H9 (cell line): Measurements from ENCODE around the gene SNX25. TPM values are rescaled to one million over a fixed set of nuclear protein-coding genes. Genes with fewer than 3 reads are reported as not detected.

Experiments used
- DNase-seq: peaks from one replicate; pipeline ENCODE4 v3.0.0-alpha.2; 2017
- H2AFZ ChIP-seq: one replicate; pipeline ENCODE4 v1.6.1; 2013; ENCODE audit warnings: mild to moderate bottlenecking, low read length, control low read depth, moderate library complexity
- H2AK5ac ChIP-seq: 2 replicates; pipeline ENCODE4 v1.6.1; 2013; ENCODE audit warnings: low read length, control low read depth, mixed read lengths; ENCODE audit not compliant: insufficient read length
- H2BK120ac ChIP-seq: one replicate; pipeline ENCODE4 v1.6.1; 2013; ENCODE audit warnings: low read depth, mild to moderate bottlenecking, low read length, control low read depth, inconsistent platforms; ENCODE audit not compliant: poor library complexity, severe bottlenecking
- H2BK12ac ChIP-seq: 2 replicates; pipeline ENCODE4 v1.6.1; 2013; ENCODE audit warnings: low read length, control low read depth, mixed read lengths, low read depth; ENCODE audit not compliant: insufficient read length
- H2BK15ac ChIP-seq: 2 replicates; pipeline ENCODE4 v1.6.1; 2013; ENCODE audit warnings: low read depth, low read length, control low read depth
- H2BK20ac ChIP-seq: one replicate; pipeline ENCODE4 v1.6.1; 2013; ENCODE audit warnings: low read depth, mild to moderate bottlenecking, low read length, control low read depth, inconsistent platforms; ENCODE audit not compliant: poor library complexity, severe bottlenecking
- H2BK5ac ChIP-seq: 2 replicates; pipeline ENCODE4 v1.6.1; 2013; ENCODE audit warnings: low read length, control low read depth, mixed read lengths; ENCODE audit not compliant: insufficient read length
- H3K14ac ChIP-seq: 2 replicates; pipeline ENCODE4 v1.6.1; 2013; ENCODE audit warnings: low read length, control low read depth; ENCODE audit not compliant: insufficient read depth
- H3K18ac ChIP-seq: 2 replicates; pipeline ENCODE4 v1.6.1; 2013; ENCODE audit warnings: low read depth, mild to moderate bottlenecking, mixed read lengths, low read length, control low read depth; ENCODE audit not compliant: insufficient read length
- H3K23ac ChIP-seq: 2 replicates; pipeline ENCODE4 v1.6.1; 2013; ENCODE audit warnings: low read length, control low read depth, mixed read lengths, low read depth; ENCODE audit not compliant: insufficient read length
- H3K23me2 ChIP-seq: 2 replicates; pipeline ENCODE4 v1.6.1; 2013; ENCODE audit warnings: low read depth, mild to moderate bottlenecking, mixed read lengths, low read length, control low read depth; ENCODE audit not compliant: insufficient read length, poor library complexity, severe bottlenecking
- H3K27ac ChIP-seq: 2 replicates; pipeline ENCODE4 v1.5.1; 2013; ENCODE audit warnings: low read length, control low read depth, mixed read lengths, low read depth; ENCODE audit not compliant: insufficient read length
- H3K27me3 ChIP-seq: 2 replicates; pipeline ENCODE4 v1.6.1; 2013; ENCODE audit warnings: low read length, control low read depth, inconsistent platforms; ENCODE audit not compliant: insufficient read depth
- H3K4ac ChIP-seq: 2 replicates; pipeline ENCODE4 v1.6.1; 2013; ENCODE audit warnings: low read depth, mild to moderate bottlenecking, control low read depth, inconsistent platforms, low read length, moderate library complexity
- H3K4me1 ChIP-seq: 2 replicates; pipeline ENCODE4 v1.6.1; 2013; ENCODE audit warnings: low read length, control low read depth, inconsistent platforms; ENCODE audit not compliant: insufficient read depth
- H3K4me2 ChIP-seq: 2 replicates; pipeline ENCODE4 v1.6.1; 2013; ENCODE audit warnings: low read length, control low read depth, mixed read lengths; ENCODE audit not compliant: insufficient read length, insufficient read depth
- H3K56ac ChIP-seq: 2 replicates; pipeline ENCODE4 v1.6.1; 2013; ENCODE audit warnings: low read depth, mild to moderate bottlenecking, mixed read lengths, low read length, control low read depth; ENCODE audit not compliant: insufficient read length
- H3K79me1 ChIP-seq: 2 replicates; pipeline ENCODE4 v1.6.1; 2013; ENCODE audit warnings: low read depth, mild to moderate bottlenecking, moderate library complexity, low read length, control low read depth, inconsistent platforms; ENCODE audit not compliant: insufficient read depth, poor library complexity, severe bottlenecking
- H3K79me2 ChIP-seq: 2 replicates; pipeline ENCODE4 v1.6.1; 2013; ENCODE audit warnings: low read length, control low read depth, inconsistent platforms; ENCODE audit not compliant: insufficient read depth
- H3K9ac ChIP-seq: 2 replicates; pipeline ENCODE4 v1.6.1; 2013; ENCODE audit warnings: low read length, control low read depth, mixed read lengths; ENCODE audit not compliant: insufficient read length; ENCODE audit errors: extremely low read depth
- H3K9me3 ChIP-seq: one replicate; pipeline ENCODE4 v1.6.1; 2013; ENCODE audit warnings: low read depth, low read length, inconsistent platforms; ENCODE audit not compliant: control insufficient read depth
- H3T11ph ChIP-seq: one replicate; pipeline ENCODE4 v1.6.1; 2013; ENCODE audit warnings: mild to moderate bottlenecking, low read length, control low read depth, inconsistent platforms
- H4K20me1 ChIP-seq: one replicate; pipeline ENCODE4 v1.6.1; 2013; ENCODE audit not compliant: control insufficient read depth, insufficient read length, insufficient read depth
- H4K5ac ChIP-seq: 2 replicates; pipeline ENCODE4 v1.6.1; 2013; ENCODE audit warnings: low read depth, mild to moderate bottlenecking, mixed read lengths, low read length, control low read depth; ENCODE audit not compliant: insufficient read length
- H4K8ac ChIP-seq: replicated peaks from 2 replicates; pipeline ENCODE4 v1.6.1; 2013; ENCODE audit warnings: low read length, control low read depth, mixed read lengths, low read depth; ENCODE audit not compliant: insufficient read length
- H4K91ac ChIP-seq: 2 replicates; pipeline ENCODE4 v1.6.1; 2013; ENCODE audit warnings: low read depth, mild to moderate bottlenecking, moderate library complexity, mixed read lengths, low read length, control low read depth; ENCODE audit not compliant: insufficient read length
- H3K27ac Mint-ChIP-seq, 3 experiments: 2 replicates in 2 of 3; 3 replicates in 1 of 3; pipeline ENCODE4 v1.8.0; 2020 to 2021; ENCODE audit warnings: mixed read lengths in 3 of 3, mild to moderate bottlenecking in 1 of 3, moderate library complexity in 1 of 3
- H3K27me3 Mint-ChIP-seq: 2 replicates; pipeline ENCODE4 v1.8.0; 2021; ENCODE audit warnings: low read depth, mild to moderate bottlenecking, moderate library complexity, mixed read lengths
- H3K36me3 Mint-ChIP-seq, 3 experiments: 2 replicates in 2 of 3; 3 replicates in 1 of 3; pipeline ENCODE4 v1.8.0; 2020 to 2021; ENCODE audit warnings: low read depth in 3 of 3, mixed read lengths in 3 of 3; ENCODE audit not compliant: insufficient read depth in 1 of 3
- H3K4me1 Mint-ChIP-seq, 2 experiments: 2 replicates each; pipeline ENCODE4 v1.8.0; 2020; ENCODE audit warnings: mixed read lengths in 2 of 2
- H3K4me3 Mint-ChIP-seq, 2 experiments: 2 replicates in 1 of 2; 3 replicates in 1 of 2; pipeline ENCODE4 v1.8.0; 2020 to 2021; ENCODE audit warnings: mild to moderate bottlenecking in 2 of 2, mixed read lengths in 2 of 2, moderate library complexity in 1 of 2
- H3K9me3 Mint-ChIP-seq, 2 experiments: 2 replicates in 1 of 2; 3 replicates in 1 of 2; pipeline ENCODE4 v1.8.0; 2020; ENCODE audit warnings: mild to moderate bottlenecking in 2 of 2, mixed read lengths in 2 of 2, moderate library complexity in 1 of 2
- WGBS: extraction: QIAGEN DNeasy Blood & Tissue Kit; methylation state at CpG from one replicate; pipeline ENCODE4 v1.1.7; 2013; ENCODE audit warnings: missing lambda C conversion rate, low lambda C conversion rate, mixed read lengths; ENCODE audit not compliant: insufficient read length; ENCODE audit errors: extremely low coverage; 5-methylcytosine and 5-hydroxymethylcytosine counted together
- total RNA-seq: library from RNA; stranded (reverse); gene quantifications from 2 replicates; pipeline ENCODE4 v1.2.1, GENCODE V29; 2021
- TF ChIP-seq, protein P1 (sequence below): fragments of 200-600 bp; sonication (generic); conservative IDR thresholded peaks from 3 replicates; pipeline ENCODE4 v1.8.0; 2021; ENCODE audit warnings: antibody characterized with exemption, mild to moderate bottlenecking

The SNX25 gene
- total RNA-seq, 1 experiment from 2014 or later = 28.2 TPM

DNA sequence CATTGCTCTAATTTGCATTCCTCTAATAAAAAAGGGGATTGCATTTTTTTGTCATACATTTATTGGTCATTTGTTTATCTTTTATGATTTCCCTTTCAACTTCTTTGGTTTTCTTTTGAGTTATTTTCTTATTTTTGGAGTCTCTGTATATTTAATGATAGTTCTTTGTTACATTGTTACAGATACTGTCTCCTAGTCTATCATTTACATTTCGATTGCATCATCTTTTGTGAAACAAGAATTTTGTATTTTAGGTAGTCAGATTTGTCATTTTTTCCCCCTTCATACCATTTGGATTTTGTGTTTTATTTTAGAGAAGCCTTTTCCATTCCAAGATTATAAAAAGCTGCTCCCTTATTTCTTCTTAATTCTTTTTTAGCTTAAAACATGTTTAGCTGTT lies 37.1 kb downstream of the SNX25 start:
- H4K5ac ChIP-seq = no peak overlapping the region
- H3K9ac ChIP-seq = no peak overlapping the region
- H4K91ac ChIP-seq = no peak overlapping the region
- H3K4ac ChIP-seq = no peak overlapping the region
- no peak overlapping the region for H2BK15ac ChIP-seq
- no peak overlapping the region for H2BK20ac ChIP-seq
- TF ChIP-seq, protein P1, sequence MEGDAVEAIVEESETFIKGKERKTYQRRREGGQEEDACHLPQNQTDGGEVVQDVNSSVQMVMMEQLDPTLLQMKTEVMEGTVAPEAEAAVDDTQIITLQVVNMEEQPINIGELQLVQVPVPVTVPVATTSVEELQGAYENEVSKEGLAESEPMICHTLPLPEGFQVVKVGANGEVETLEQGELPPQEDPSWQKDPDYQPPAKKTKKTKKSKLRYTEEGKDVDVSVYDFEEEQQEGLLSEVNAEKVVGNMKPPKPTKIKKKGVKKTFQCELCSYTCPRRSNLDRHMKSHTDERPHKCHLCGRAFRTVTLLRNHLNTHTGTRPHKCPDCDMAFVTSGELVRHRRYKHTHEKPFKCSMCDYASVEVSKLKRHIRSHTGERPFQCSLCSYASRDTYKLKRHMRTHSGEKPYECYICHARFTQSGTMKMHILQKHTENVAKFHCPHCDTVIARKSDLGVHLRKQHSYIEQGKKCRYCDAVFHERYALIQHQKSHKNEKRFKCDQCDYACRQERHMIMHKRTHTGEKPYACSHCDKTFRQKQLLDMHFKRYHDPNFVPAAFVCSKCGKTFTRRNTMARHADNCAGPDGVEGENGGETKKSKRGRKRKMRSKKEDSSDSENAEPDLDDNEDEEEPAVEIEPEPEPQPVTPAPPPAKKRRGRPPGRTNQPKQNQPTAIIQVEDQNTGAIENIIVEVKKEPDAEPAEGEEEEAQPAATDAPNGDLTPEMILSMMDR = no peak
- H2BK12ac ChIP-seq = no peak overlapping the region
- H3K4me3 Mint-ChIP-seq = no peak overlapping the region
- H2AFZ ChIP-seq = no peak overlapping the region
- H3K23ac ChIP-seq = no peak overlapping the region
- H3K36me3 Mint-ChIP-seq = peaks cover 4 to 22% (median 15%) of the 10 kb centered on the region in 3 experiments; a peak in 5 of 7 replicates
- H3K4me1 Mint-ChIP-seq = peaks cover 3 to 19% of the 10 kb centered on the region in 2 experiments
- no peak overlapping the region for H3K14ac ChIP-seq
- no peaks in the 10 kb centered on the region for H4K20me1 ChIP-seq
- H3K79me2 ChIP-seq = no peaks in the 10 kb centered on the region
- no peaks in the 10 kb centered on the region for H3K27me3 Mint-ChIP-seq
- H3K27me3 ChIP-seq = no peaks in the 10 kb centered on the region
- no peaks in the 10 kb centered on the region for H3K79me1 ChIP-seq
- H3K56ac ChIP-seq = no peak overlapping the region
- no peak overlapping the region for H3K27ac ChIP-seq
- H2AK5ac ChIP-seq = no peak overlapping the region
- no peaks in the 10 kb centered on the region for H3K23me2 ChIP-seq
- H3T11ph ChIP-seq = no peak overlapping the region
- no peaks in the 10 kb centered on the region for H3K9me3 ChIP-seq
- WGBS = no CpG with 5 or more reads among the region's 1 CpG
- DNase-seq = no peak
- no peak overlapping the region for H3K18ac ChIP-seq
- no peak overlapping the region for H2BK120ac ChIP-seq
- no peak overlapping the region for H2BK5ac ChIP-seq
- H3K27ac Mint-ChIP-seq = peak overlapping the region in 1 of 3 experiments; percentile 88; a peak in 3 of 7 replicates
- no peak overlapping the region for H3K4me2 ChIP-seq
- H3K9me3 Mint-ChIP-seq = peaks cover under 1 to 7% of the 10 kb centered on the region in 2 experiments; a peak in 2 of 5 replicates
- H4K8ac ChIP-seq = no peak overlapping the region
- H3K4me1 ChIP-seq = no peaks in the 10 kb centered on the region
